ENCODE data around the gene FAM219A.
"Not testable (repeated sequence)": the region's sequence is repeated elsewhere in the genome, so short reads cannot be mapped to it uniquely, and the experiment has no call there.

Gene FAM219A

GRCh38 chr9:34482746-34483145 is 24.4 kb upstream of the FAM219A start:
- DNase-seq = not testable (repeated sequence)

GRCh38 chr9:34481620-34482019 is 23.2 kb upstream of the FAM219A start:
- not testable (repeated sequence) for DNase-seq

- DNase-seq = no peak
Measured at GRCh38 chr9:34479431-34479866, 21.1 kb upstream of the FAM219A start.

GRCh38 chr9:34477541-34477940 is 19.2 kb upstream of the FAM219A start:
- no peak for DNase-seq

- DNase-seq = no peak
Measured at GRCh38 chr9:34475097-34475496, 16.7 kb upstream of the FAM219A start.

- DNase-seq = no peak
Measured at GRCh38 chr9:34465468-34465867, 7.1 kb upstream of the FAM219A start.

- DNase-seq = no peak
Measured at GRCh38 chr9:34464571-34464970, 6.2 kb upstream of the FAM219A start.

GRCh38 chr9:34463901-34464232 is 5.5 kb upstream of the FAM219A start:
- DNase-seq = no peak

GRCh38 chr9:34463098-34463900 is 4.9 kb upstream of the FAM219A start:
- no peak for DNase-seq

GRCh38 chr9:34459941-34460340 is 1.6 kb upstream of the FAM219A start:
- no peak for DNase-seq

GRCh38 chr9:34459356-34459755 is 986 bp upstream of the FAM219A start:
- no peak for DNase-seq

GRCh38 chr9:34458959-34459340 is 580 bp upstream of the FAM219A start:
- no peak for DNase-seq

- DNase-seq = no peak
Measured at GRCh38 chr9:34457266-34458012, 931 bp downstream of the FAM219A start.

GRCh38 chr9:34456746-34457145 is 1.6 kb downstream of the FAM219A start:
- no peak for DNase-seq

GRCh38 chr9:34456151-34456550 is 2.2 kb downstream of the FAM219A start:
- DNase-seq = no peak

GRCh38 chr9:34454571-34455065 is 3.8 kb downstream of the FAM219A start:
- no peak for DNase-seq

GRCh38 chr9:34452568-34452967 is 5.8 kb downstream of the FAM219A start:
- DNase-seq = no peak

GRCh38 chr9:34451545-34451944 is 6.8 kb downstream of the FAM219A start:
- DNase-seq = no peak

- DNase-seq = no peak
Measured at GRCh38 chr9:34451135-34451534, 7.2 kb downstream of the FAM219A start.

GRCh38 chr9:34450644-34451043 is 7.7 kb downstream of the FAM219A start:
- no peak for DNase-seq

GRCh38 chr9:34446951-34447350 is 11.4 kb downstream of the FAM219A start:
- no peak for DNase-seq

- no peak for DNase-seq
Measured at GRCh38 chr9:34446468-34446891, 11.9 kb downstream of the FAM219A start.

GRCh38 chr9:34443976-34444375 is 14.4 kb downstream of the FAM219A start:
- no peak for DNase-seq

- no peak for DNase-seq
Measured at GRCh38 chr9:34443533-34443932, 14.8 kb downstream of the FAM219A start.
